ENCODE measurements around the gene OR4D1.

DNA sequence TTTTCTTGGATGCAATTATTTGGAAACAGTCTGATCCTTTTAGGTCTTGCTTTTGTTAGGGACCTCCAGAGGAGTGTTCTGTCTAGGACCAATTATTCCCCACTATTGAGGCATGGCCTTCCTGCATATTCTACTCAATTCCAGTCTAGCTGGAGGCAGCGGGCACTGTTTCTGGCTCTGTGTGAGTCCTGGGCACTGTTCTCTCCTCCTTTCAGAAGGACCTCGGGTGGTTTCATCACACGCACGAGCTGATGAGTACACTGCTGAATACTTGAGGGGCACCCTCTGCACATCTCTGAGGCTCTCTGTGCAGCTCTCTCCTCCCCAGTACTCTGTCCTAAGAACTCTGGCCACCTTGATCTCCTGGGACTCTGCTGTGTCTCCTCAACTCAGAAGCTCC, 34.2 kb upstream of the OR4D1 start:
- TF ChIP-seq CTCF (IDR thresholded peaks at IDR 0.05): no peak
- no peak for TF ChIP-seq POLR2A (IDR thresholded peaks at IDR 0.05)
- no peak for TF ChIP-seq EP300 (IDR thresholded peaks at IDR 0.05)
